CD4-positive, alpha-beta T cell (primary cell): Measurements from ENCODE around the gene ZNF467. TPM values are rescaled to one million over a fixed set of nuclear protein-coding genes. Genes with fewer than 3 reads are reported as not detected.

Experiments used
- ATAC-seq: fragments of 200-7000 bp; cut with Tn5 transposase; one replicate; pipeline ENCODE4 v1.10.0; 2022; ENCODE audit warnings: mild to moderate bottlenecking; ENCODE audit not compliant: poor library complexity
- CTCF ChIA-PET: fragments of 350-600 bp; sonication (Branson Sonifier 250); formaldehyde crosslinking; loops from one replicate; lab custom pipeline; 2021; ENCODE audit warnings: antibody characterized with exemption, inconsistent platforms; lab: Charles Lee
- POLR2A ChIA-PET: fragments of 350-600 bp; sonication (Branson Sonifier 250); formaldehyde crosslinking; loops from one replicate; lab custom pipeline; 2021; ENCODE audit warnings: antibody characterized with exemption, inconsistent platforms; lab: Charles Lee
- DNase-seq, 14 experiments: peaks; one replicate each; pipeline ENCODE4 v3.0.0-alpha.2; 2013 to 2020; ENCODE audit warnings: mixed read lengths in 2 of 14
- H3K27ac ChIP-seq, 2 donors: one replicate each; pipeline versions ENCODE4 v1.5.1 to v1.7.0; 2013; ENCODE audit warnings: low read length in 2 of 2, low read depth in 1 of 2, mild to moderate bottlenecking in 1 of 2
- H3K27me3 ChIP-seq, 2 experiments: 1 replicate in 1 of 2; 2 replicates in 1 of 2; pipeline versions ENCODE4 v1.6.1 to v1.7.0; 2013; ENCODE audit warnings: low read length in 2 of 2, control low read depth in 1 of 2, mild to moderate bottlenecking in 1 of 2, moderate library complexity in 1 of 2; ENCODE audit not compliant: insufficient read depth in 2 of 2, control insufficient read depth in 1 of 2
- H3K36me3 ChIP-seq: one replicate; pipeline ENCODE4 v1.6.1; 2013; ENCODE audit warnings: low read length, control low read depth; ENCODE audit not compliant: insufficient read depth
- H3K4me1 ChIP-seq: one replicate; pipeline ENCODE4 v1.6.1; 2013; ENCODE audit warnings: low read length, control low read depth; ENCODE audit not compliant: insufficient read depth
- H3K4me3 ChIP-seq: one replicate; pipeline ENCODE4 v1.5.1; 2013; ENCODE audit warnings: mild to moderate bottlenecking, low read length, moderate library complexity
- H3K9me3 ChIP-seq, 2 experiments: 1 replicate in 1 of 2; 2 replicates in 1 of 2; pipeline versions ENCODE4 v1.6.1 to v1.7.0; 2013; ENCODE audit warnings: low read length in 2 of 2, mild to moderate bottlenecking in 2 of 2, control low read depth in 1 of 2, moderate library complexity in 1 of 2; ENCODE audit not compliant: control insufficient read depth in 1 of 2, insufficient read depth in 1 of 2
- H3K27ac Mint-ChIP-seq: one replicate; pipeline ENCODE4 v1.8.0; 2020; ENCODE audit warnings: mixed read lengths
- H3K27me3 Mint-ChIP-seq: one replicate; pipeline ENCODE4 v1.8.0; 2021; ENCODE audit warnings: mixed read lengths
- H3K36me3 Mint-ChIP-seq: one replicate; pipeline ENCODE4 v1.8.0; 2021; ENCODE audit warnings: low read depth, mixed read lengths
- H3K4me1 Mint-ChIP-seq: one replicate; pipeline ENCODE4 v1.8.0; 2021; ENCODE audit warnings: low read depth, mixed read lengths
- H3K4me3 Mint-ChIP-seq: one replicate; pipeline ENCODE4 v1.8.0; 2020; ENCODE audit warnings: mild to moderate bottlenecking, mixed read lengths
- H3K9me3 Mint-ChIP-seq: one replicate; pipeline ENCODE4 v1.8.0; 2020; ENCODE audit warnings: mixed read lengths
- intact Hi-C, 2 experiments: fragments of 100-400 bp; cut with DNase I in 1 of 2; cut with micrococcal nuclease in 1 of 2; formaldehyde crosslinking; loops; one replicate each; pipeline versions ENCODE4 v1.15.1 to v1.9.0; 2023 to 2025; cut with DNase I, micrococcal nuclease
- total RNA-seq, 174 experiments: library from RNA in 2 of 174; stranded (reverse) in 2 of 174; gene quantifications; one replicate each; pipeline ENCODE4 v1.2.3 and lab custom pipeline; 2021 to 2026
- TF ChIP-seq, protein P1 (sequence below): fragments of 200-600 bp; IDR thresholded peaks from one replicate; pipeline ENCODE4 v1.8.0; 2022; ENCODE audit warnings: antibody characterized with exemption, mild to moderate bottlenecking

Gene ZNF467
- total RNA-seq, 2 experiments from 2014 or later: 4.1 to 4.3 TPM

DNA sequence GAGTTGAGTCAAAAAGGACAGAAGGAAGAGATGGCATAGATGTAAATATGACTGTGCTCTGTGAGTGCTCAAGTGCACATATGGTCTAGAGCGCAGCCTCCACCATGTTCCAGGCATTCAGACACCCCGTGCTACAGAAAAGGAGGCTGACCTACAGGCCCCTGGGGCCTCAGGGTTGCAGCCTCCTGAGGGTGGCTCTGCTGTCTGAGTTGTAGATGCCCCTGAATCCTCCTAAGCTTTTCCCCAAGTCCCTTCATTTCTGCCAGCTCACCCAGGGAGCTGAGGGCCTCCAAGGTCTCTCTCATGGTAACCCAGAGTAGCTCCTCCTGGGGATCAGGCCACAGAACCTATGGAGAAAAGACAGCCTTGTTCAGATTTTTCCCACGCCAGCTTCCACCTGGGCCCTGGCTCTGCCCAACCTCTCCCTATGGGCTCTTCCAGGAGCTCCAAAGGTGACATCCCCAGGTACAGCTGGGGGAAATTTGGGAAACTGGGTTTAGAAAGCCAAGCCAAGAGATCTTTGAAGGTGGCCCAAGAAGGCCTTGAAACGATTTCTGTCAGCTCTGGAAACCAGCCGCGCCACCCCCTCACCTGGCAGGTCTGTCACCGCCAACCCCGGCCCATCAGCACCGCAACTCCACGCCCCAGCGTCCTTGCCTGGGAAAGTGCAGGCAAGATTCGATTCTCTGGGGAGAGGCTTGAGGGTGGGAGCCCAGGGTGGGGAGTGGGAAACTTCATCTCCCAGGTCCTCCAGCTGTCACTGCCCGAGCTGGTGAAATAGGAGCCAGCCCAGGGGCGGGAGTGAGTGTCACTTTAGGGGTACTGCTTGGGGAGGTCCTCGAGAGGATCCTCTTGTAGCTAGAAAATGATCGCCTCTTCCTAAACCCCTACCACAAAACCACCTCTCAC is 2.4 kb downstream of the ZNF467 start:
- peak overlapping the region; percentile 84 for H3K4me3 Mint-ChIP-seq
- H3K4me3 ChIP-seq: peak overlapping the region; percentile 67
- no peaks in the 10 kb centered on the region for H3K27me3 ChIP-seq
- TF ChIP-seq, protein P1, sequence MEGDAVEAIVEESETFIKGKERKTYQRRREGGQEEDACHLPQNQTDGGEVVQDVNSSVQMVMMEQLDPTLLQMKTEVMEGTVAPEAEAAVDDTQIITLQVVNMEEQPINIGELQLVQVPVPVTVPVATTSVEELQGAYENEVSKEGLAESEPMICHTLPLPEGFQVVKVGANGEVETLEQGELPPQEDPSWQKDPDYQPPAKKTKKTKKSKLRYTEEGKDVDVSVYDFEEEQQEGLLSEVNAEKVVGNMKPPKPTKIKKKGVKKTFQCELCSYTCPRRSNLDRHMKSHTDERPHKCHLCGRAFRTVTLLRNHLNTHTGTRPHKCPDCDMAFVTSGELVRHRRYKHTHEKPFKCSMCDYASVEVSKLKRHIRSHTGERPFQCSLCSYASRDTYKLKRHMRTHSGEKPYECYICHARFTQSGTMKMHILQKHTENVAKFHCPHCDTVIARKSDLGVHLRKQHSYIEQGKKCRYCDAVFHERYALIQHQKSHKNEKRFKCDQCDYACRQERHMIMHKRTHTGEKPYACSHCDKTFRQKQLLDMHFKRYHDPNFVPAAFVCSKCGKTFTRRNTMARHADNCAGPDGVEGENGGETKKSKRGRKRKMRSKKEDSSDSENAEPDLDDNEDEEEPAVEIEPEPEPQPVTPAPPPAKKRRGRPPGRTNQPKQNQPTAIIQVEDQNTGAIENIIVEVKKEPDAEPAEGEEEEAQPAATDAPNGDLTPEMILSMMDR: no peak
- ATAC-seq (no peak), DNase-seq (peak in 2 of 14 experiments; percentile 17 to 44)
- H3K27ac Mint-ChIP-seq: no peak overlapping the region
- H3K27ac ChIP-seq: no peak overlapping the region
- no peaks in the 10 kb centered on the region for H3K9me3 ChIP-seq
- peaks cover 26% of the 10 kb centered on the region for H3K4me1 ChIP-seq
- peaks cover 16% of the 10 kb centered on the region for H3K4me1 Mint-ChIP-seq
- POLR2A ChIA-PET: no interaction called here
- peaks cover 17% of the 10 kb centered on the region for H3K36me3 Mint-ChIP-seq
- CTCF ChIA-PET: interaction anchor here (1.3 to 1.4 kb wide), 2 partner anchors 29 to 113 kb away, joined by 3 read pairs; no protein-coding TSS in a partner anchor
- H3K36me3 ChIP-seq: peaks cover 8% of the 10 kb centered on the region
- H3K9me3 Mint-ChIP-seq: no peaks in the 10 kb centered on the region
- no peaks in the 10 kb centered on the region for H3K27me3 Mint-ChIP-seq
- intact Hi-C loops: loop anchor here (1.0 to 5.0 kb wide), 7 partner anchors 54 to 1456 kb away; partner anchors contain the start of genes ABCF2 (in 1 of the 2), ATP6V0E2 (in 1 of the 2), CDK5 (in 1 of the 2) and SLC4A2 (in 1 of the 2)

DNA sequence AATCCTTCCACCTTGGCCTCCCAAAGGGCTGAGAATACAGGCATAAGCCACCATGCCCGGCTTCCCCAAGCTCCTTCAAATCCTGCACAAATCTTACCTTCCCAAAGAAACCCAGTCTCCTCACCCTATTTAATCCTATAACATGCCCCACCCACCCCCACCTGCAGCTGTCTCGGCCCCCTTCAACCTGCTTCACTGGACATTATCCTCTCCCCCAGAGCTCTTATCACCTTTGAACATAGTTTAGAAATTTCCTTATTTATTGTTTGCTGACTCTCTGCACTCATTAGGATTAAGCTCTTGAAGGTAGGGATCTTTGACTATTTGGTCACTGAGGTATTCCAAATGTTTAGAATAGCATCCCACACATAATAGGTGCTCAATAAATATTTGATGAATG is 3.5 kb downstream of the ZNF467 start:
- H3K9me3 ChIP-seq: peaks cover 0 to 8% of the 10 kb centered on the region in 2 experiments
- H3K27me3 ChIP-seq: no peaks in the 10 kb centered on the region
- H3K36me3 ChIP-seq: peaks cover 8% of the 10 kb centered on the region
- H3K36me3 Mint-ChIP-seq: peaks cover 17% of the 10 kb centered on the region
- ChIA-PET POLR2A (no interaction called here), CTCF (interaction anchor here (0.6 kb wide), 1 partner anchor 62 kb away, joined by 4 read pairs; no protein-coding TSS in a partner anchor)
- no peaks in the 10 kb centered on the region for H3K27me3 Mint-ChIP-seq
- no peak overlapping the region for H3K4me3 ChIP-seq
- TF ChIP-seq, protein P1: no peak
- peaks cover 22% of the 10 kb centered on the region for H3K4me1 ChIP-seq
- no peak overlapping the region for H3K27ac ChIP-seq
- DNase-seq (no peak), ATAC-seq (no peak)
- no peaks in the 10 kb centered on the region for H3K9me3 Mint-ChIP-seq
- intact Hi-C loops: loop anchor here (2.0 to 5.0 kb wide), 6 partner anchors 53 to 1457 kb away; partner anchors contain the start of genes ABCF2 (in 1 of the 2), ATP6V0E2 (in 1 of the 2), CDK5 (in 1 of the 2) and SLC4A2 (in 1 of the 2)
- peaks cover 11% of the 10 kb centered on the region for H3K4me1 Mint-ChIP-seq
- H3K4me3 Mint-ChIP-seq: peak overlapping the region; percentile 77
- H3K27ac Mint-ChIP-seq: no peak overlapping the region

DNA sequence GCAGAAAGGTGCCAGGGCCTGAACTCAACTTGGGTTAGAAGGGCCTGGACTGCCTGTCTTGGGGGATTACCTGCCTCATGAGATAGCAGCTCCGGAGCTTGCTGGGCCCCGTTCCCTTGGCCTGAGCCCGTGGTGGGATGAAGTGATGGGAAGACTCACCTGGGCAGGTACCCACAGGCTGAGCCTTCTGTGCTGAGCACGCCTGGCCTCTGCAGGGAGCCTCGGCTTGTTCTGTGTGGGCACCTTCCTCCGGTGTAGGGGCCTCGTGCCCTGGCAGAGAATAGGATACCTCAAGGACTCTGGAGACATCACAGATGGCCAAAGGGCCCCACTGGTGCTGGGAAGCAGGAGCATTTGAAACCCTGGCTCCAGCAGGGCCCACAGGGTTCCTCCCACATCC is 4.5 kb downstream of the ZNF467 start:
- no peak overlapping the region for H3K4me3 Mint-ChIP-seq
- intact Hi-C loops: no loop called here
- Histone ChIP-seq H3K36me3 (peaks cover 8% of the 10 kb centered on the region), H3K4me3 (no peak overlapping the region), H3K4me1 (peaks cover 15% of the 10 kb centered on the region), H3K27me3 (no peaks in the 10 kb centered on the region), H3K9me3 (peaks cover 0 to 8% of the 10 kb centered on the region in 2 experiments), H3K27ac (no peak overlapping the region)
- DNase-seq (no peak), ATAC-seq (no peak)
- no peaks in the 10 kb centered on the region for H3K27me3 Mint-ChIP-seq
- no peaks in the 10 kb centered on the region for H3K9me3 Mint-ChIP-seq
- CTCF ChIA-PET: no interaction called here
- H3K4me1 Mint-ChIP-seq: peaks cover 11% of the 10 kb centered on the region
- TF ChIP-seq, protein P1: no peak
- no peak overlapping the region for H3K27ac Mint-ChIP-seq
- POLR2A ChIA-PET: no interaction called here
- peaks cover 17% of the 10 kb centered on the region for H3K36me3 Mint-ChIP-seq
